Retinal pigment epithelial cell (primary cell): Measurements from ENCODE around the gene METAP1.
"Not testable (repeated sequence)": the region's sequence is repeated elsewhere in the genome, so short reads cannot be mapped to it uniquely, and the experiment has no call there.

Experiments
- DNase-seq: peaks from one replicate; pipeline ENCODE4 v3.0.0-alpha.2; 2010; ENCODE audit warnings: low read depth
- H3K4me3 ChIP-seq: 2 replicates; pipeline ENCODE4 v1.5.1; 2011; ENCODE audit warnings: mild to moderate bottlenecking, low read length, control low read depth, moderate library complexity
- TF ChIP-seq, protein P1 (sequence below): conservative IDR thresholded peaks from 2 replicates; pipeline ENCODE4 v1.5.1; 2011; ENCODE audit warnings: low read depth, low read length, control low read depth, inconsistent platforms

Gene METAP1

DNA sequence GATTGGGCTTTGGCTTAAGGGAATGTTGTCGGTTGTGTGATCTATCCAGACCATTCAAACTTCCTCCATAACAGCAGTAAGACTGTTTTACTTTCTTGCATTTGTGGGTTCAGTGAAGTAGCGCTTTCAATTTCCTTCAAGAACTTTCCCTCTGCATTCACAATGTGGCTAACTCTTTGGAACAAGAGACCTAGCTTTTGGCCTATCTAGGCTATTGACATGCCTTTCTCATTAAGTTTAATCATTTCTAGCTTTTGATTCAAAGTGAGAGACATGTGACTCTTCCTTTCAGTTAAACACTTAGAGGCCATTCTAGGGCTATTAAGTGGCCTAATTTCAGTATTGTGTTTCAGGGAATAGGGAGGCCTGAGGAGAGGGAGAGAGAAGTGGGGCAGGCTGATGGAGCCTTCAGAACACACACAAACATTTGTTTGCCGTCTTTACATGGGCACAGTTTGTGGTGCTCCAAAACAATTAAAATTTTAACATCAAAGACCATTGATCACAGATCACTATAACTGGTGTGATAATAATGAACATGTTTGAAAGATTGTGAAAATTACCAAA is 59.0 kb downstream of the METAP1 start:
- DNase-seq = no peak

DNA sequence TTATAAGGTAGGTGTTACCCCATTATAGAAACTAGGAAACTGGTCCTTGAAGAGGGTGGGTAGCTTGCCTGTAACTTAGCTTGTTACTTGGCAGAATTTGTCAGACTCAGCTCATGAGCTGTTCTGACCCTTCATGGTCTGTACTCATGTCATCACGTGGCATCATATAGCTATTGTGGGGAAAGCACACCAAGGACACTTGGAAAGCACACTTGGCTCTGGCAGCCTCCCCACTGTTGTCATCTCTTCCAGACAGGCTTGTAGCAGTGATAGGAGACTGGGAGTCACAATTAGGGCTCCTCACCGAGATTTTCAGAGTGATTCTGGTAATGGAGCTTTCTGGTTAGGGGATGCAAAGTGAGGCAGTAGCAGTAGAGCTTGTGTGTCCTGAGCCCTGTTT is 62.7 kb downstream of the METAP1 start:
- H3K4me3 ChIP-seq = no peak overlapping the region
- no peak for DNase-seq
- TF ChIP-seq, protein P1, sequence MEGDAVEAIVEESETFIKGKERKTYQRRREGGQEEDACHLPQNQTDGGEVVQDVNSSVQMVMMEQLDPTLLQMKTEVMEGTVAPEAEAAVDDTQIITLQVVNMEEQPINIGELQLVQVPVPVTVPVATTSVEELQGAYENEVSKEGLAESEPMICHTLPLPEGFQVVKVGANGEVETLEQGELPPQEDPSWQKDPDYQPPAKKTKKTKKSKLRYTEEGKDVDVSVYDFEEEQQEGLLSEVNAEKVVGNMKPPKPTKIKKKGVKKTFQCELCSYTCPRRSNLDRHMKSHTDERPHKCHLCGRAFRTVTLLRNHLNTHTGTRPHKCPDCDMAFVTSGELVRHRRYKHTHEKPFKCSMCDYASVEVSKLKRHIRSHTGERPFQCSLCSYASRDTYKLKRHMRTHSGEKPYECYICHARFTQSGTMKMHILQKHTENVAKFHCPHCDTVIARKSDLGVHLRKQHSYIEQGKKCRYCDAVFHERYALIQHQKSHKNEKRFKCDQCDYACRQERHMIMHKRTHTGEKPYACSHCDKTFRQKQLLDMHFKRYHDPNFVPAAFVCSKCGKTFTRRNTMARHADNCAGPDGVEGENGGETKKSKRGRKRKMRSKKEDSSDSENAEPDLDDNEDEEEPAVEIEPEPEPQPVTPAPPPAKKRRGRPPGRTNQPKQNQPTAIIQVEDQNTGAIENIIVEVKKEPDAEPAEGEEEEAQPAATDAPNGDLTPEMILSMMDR = no peak

More for the DNA sequence above, 59.0 kb downstream of the METAP1 start:
- TF ChIP-seq, protein P1 = no peak
- H3K4me3 ChIP-seq = no peak overlapping the region

DNA sequence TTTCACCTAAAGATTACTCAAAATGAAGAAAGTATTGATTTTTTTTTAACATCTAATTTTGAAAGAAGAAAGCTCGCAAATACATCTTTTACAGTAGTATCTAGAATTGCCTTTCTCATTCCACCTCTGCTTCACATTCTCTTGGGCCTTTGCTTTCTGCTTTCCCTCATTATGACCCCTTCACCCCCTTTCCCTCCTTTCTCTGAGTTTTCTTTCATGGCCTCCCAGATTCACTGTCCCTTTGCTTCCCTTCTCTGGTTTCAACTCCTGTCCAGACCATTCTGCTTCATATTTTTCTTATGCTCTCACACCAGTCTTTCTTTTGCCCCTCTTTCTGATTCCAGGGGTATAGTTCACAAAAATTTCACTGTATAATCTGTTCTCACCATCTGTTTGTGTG is 64.0 kb downstream of the METAP1 start:
- DNase-seq = no peak
- TF ChIP-seq, protein P1 = no peak
- no peak overlapping the region for H3K4me3 ChIP-seq

DNA sequence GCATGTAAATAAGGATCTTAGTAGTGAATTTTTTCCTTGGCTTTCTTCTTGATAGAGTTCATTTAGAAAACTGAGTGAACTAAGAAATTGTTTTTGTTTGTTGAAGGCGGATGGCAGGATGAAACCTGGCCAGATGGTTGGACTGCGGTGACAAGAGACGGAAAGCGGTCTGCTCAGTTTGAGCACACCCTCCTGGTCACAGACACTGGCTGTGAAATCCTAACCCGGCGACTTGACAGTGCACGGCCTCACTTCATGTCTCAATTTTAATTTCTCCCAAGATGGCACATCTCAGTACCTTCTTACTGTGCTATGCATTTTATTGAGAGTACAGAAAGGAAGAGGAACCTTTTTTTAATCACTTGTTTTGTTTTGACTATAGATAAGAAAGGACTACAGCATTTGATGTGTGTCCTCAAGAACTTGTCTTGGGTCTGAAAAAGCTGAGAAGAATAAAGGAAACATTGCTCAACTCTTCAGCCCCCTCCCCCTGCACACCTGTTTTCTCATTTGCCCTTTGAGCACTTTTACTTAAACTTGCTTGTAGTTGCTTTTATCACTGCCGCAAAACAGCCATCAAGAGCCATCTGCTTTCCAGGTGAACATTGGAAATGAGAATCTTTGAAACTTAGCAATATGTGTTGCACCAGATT is 65.7 kb downstream of the METAP1 start:
- DNase-seq = no peak
- TF ChIP-seq, protein P1 = no peak
- no peak overlapping the region for H3K4me3 ChIP-seq

DNA sequence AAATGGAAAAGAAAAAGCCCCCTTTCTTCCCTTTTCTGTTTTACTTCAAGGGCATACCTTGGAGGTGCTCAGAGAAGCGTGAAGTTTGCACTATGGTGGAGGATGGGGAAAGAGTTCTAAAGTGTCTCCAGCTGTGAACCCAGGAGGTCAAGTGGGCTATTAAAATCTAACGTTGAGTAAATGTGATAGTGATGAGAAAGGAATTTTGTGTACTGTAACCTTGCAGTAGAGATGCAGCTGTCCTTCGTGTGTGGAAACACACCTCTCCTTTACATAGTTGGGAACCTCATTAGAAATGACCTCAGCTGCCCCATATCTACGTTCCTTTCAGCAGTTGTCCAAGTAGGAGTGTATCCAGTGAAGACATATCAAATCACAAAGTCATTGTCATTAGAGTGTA is 66.6 kb downstream of the METAP1 start:
- no peak for DNase-seq
- H3K4me3 ChIP-seq = no peak overlapping the region
- TF ChIP-seq, protein P1 = no peak

DNA sequence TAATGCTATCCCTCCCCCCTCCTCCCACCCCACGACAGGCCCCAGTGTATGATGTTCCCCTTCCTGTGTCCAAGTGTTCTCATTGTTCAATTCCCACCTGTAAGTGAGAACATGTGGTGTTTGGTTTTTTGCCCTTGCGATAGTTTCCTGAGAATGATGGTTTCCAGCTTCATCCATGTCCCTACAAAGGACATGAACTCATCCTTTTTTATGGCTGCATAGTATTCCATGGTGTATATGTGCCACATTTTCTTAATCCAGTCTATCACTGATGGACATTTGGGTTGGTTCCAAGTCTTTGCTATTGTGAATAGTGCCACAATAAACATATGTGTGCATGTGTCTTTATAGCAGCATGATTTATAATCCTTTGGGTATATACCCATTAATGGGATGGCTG is 70.0 kb downstream of the METAP1 start:
- H3K4me3 ChIP-seq, DNase-seq: not testable (repeated sequence)

DNA sequence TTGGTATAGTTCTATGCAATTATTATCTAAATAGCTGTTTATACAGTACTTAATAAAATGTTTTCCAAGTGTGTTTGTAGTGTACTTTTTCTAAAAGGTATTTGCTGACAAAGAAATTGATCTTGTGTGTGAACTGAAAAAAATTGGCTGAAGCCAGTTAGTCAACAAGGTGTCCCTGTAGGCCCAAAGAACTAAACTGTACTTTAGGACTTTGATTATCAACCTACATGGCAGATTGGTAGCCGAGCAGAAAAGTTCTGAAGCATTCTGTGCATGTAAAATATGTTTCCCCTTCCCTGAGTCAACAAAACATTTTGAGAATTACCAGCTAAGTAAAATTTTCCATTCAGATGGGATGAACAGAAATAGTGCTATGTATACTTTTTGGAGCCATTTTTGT is 72.1 kb downstream of the METAP1 start:
- TF ChIP-seq, protein P1 = no peak
- H3K4me3 ChIP-seq = no peak overlapping the region
- no peak for DNase-seq
